Measurements from ENCODE around the gene WBP2.

Gene WBP2

DNA sequence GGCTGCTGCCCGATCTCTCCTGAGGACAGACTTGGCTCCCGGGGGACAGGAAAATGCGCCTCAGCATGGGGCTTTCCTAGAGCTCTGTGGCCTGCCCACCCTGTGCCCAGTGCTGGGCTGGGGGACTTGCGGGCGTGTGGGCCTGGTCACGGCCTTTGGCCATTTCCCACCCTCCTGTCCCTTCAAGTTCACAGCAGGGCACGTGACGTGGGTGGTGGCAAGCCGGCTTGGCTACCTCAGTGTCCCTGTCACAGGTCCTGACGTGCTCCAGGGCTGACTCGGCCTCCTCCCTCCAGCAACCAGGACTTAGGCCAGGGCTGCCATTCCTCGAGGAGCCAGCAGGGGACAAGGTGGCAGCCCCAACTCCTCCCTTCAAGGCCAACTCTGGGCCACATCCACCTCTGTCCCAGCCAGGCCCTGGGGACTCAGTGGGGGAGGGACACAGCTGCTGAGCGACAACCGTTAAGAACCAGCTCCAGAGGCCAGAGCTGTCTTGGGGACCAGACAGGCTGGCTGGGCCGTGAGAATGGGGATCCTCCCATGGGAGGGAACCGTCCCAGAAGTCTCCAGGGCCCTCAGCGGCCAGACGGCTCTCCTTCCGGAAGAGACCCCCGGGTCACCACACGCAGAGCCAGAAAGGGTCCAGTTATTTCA, 9.9 kb downstream of the WBP2 start:
- DNase-seq (ENCODE audit: low spot score), result peak; percentile 89

GRCh38 chr17:75844530-75845057, 10.5 kb downstream of the WBP2 start:
- no peak for DNase-seq (ENCODE audit: low spot score)

GRCh38 chr17:75843577-75844529, 11.3 kb downstream of the WBP2 start, which contains the start of gene UNC13D:
Gene UNC13D (minus strand): TSS chr17:75844404. CDS start chr17:75844337, 67 bp downstream.
- DNase-seq (ENCODE audit: low spot score), result peak; percentile 69

DNA sequence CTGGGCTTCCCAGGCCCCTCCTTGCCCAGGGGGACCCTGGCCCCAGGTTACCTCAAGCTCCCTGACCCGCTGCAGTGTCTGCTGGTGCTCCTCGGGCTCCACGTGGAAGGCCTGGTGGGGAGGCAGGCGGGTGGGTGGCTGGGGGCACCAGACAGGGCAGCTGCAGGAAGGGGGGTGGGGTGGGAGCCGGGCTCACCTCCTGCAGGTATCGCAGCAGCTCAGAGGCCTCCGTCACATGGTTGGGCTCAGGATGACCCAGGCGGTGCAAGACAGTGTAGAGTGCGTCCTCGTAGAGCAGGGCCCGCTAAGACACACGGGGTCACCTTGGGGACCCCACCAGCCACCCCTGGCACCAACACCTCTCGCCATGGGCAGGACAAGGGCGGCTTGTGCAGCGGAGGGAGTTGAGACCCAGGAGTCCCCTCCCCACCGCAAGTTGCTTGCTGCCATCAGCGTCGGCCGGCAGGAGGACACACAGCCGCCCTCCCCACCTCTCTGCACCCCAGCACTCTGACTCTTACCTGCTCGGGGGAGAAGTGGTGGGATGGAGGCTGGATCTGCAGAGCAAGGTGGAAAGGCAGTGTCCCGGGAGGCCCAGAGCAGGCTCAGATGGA, 12.1 kb downstream of the WBP2 start:
- no peak for DNase-seq (ENCODE audit: low spot score)

DNA sequence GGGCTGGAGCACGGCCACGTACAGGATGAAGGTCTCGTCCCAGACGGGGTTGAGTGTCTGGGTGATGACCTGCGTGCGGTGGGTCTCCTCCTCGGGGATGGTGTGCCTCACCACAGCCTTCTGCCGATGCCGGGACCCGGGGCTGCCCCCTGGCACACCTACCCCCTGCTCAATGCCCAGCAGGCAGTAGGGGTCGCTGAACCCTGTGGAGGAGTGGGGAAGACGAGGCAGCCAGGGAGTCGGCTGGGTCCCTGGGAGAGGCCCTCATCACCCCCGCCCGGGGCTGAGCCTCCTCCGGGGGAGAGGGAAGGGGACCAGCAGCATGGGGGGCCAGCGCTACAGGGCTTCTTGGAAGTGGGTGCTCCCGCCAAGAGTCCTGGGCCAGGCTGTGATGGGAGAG, 12.7 kb downstream of the WBP2 start:
- DNase-seq (ENCODE audit: low spot score), result no peak

DNA sequence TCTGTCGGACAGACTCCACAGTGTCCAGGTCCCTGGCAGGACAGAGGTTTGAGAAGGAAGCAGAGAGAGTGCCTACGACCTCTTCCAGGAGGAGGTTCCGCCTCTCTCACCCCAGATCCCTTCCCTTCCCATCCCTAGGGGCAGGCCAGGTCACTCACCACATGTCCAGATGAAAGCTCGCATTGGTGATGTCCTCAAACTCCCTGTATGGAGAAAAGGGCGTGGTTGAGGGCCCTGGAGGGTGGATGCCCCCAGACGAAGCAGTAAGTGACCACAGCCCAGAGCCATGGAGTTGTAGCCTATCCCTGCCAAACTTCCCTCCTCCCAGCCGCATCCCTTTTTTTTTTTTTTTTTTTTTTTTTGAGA, 14.4 kb downstream of the WBP2 start:
- no peak for DNase-seq (ENCODE audit: low spot score)

DNA sequence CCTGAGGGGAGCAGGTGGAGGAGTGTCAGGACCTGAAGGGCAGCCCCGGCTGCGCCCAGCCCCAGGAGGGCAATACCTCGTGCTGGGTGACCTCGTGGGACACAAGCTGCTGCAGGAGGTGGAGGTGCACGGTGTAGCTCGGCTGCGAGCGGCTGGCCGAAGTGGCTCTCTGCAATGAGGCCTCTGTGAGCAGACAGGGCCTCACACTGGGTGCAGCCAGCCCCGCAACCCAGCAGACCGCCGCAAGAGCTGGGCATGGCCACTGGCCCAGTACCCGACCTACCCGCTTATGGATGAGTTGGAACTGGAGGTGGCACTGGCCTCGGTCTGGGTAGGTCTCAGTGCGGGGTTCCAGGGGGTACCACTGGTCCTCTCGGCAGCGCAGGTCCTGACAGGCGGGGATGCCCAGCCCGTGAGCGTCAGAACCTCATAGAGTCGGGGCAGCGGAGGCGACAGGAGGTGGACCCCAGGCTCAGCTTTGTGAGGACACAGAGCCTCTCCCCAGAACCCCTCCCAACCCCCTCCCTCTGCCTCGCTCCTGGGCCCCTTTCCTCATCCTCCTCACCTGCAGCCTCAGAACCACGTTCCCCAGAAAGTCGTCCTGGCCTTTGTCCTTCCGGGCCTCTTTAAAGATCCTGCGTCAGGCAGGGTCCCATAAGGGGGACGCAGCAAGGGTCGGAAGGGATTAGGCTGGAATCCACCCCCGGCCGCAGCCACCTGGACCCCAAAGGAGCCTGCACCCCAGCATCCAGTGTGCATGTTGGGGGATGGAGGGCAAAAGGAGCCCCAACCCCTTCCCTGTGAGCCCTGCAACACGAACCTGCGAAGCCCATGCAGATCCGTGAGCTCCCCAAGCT, 15.0 kb downstream of the WBP2 start:
- DNase-seq (ENCODE audit: low spot score), result no peak

- no peak for DNase-seq (ENCODE audit: low spot score)
Observed at GRCh38 chr17:75838410-75838809, 16.7 kb downstream of the WBP2 start.

DNA sequence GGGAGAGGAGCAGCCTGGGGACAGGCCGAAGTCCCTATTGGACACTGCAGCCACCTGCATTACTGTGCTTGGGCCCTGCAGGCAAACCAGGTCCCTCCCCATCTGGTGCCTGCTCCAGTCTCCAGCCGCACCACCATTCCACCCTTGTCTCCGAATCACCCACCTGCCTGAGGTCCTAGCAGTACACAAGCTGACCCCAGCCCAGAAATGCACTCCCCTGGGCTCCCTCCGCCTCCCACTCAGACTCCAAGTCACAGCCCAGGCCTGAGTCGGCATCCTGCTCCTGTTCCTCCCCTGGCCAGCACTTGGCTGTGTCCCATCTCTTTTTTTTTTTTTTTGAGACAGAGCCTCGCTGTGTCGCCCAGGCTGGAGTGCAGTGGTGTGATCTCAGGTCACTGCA, 17.2 kb downstream of the WBP2 start:
- no peak for DNase-seq (ENCODE audit: low spot score)

DNA sequence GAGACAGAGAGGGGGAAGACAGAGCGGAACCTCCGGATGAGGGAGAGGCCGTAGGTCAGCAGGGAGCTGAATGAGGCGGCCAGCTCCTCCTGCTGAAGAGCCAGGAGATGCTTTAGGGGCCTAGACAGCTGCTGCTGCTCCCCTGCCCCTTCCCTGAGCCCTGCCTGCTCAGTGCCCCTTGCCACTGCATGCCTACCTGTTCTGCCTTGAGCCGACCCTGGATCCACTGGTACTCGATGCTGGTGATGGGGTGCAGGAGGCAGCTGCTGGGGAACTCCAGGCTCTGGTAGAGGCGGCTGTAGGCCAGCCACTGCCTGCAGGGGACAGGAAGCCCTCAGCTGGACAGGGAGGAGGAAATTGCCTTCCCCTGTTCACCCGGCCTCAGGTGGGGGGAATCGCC, 18.5 kb downstream of the WBP2 start:
- DNase-seq (ENCODE audit: low spot score), result no peak

DNA sequence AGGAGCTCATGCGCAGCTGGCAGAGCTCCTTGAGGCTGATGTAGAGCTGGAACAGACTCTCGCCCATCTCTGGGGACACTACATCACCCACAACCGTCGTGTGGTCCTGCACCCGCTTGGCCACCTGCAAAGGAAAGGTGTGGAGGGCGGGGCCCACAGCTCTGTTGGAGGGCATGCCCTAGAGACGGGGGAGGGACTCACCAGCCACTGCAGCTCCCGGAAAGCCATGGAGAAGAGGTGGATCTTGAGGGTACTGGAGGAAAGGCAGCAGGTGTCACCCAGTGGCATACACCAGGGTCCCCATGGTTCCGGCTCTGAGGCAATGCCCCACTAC, 19.5 kb downstream of the WBP2 start:
- DNase-seq (ENCODE audit: low spot score), result no peak

- DNase-seq (ENCODE audit: low spot score), result no peak
Observed at GRCh38 chr17:75834928-75835653, 20.0 kb downstream of the WBP2 start.

DNA sequence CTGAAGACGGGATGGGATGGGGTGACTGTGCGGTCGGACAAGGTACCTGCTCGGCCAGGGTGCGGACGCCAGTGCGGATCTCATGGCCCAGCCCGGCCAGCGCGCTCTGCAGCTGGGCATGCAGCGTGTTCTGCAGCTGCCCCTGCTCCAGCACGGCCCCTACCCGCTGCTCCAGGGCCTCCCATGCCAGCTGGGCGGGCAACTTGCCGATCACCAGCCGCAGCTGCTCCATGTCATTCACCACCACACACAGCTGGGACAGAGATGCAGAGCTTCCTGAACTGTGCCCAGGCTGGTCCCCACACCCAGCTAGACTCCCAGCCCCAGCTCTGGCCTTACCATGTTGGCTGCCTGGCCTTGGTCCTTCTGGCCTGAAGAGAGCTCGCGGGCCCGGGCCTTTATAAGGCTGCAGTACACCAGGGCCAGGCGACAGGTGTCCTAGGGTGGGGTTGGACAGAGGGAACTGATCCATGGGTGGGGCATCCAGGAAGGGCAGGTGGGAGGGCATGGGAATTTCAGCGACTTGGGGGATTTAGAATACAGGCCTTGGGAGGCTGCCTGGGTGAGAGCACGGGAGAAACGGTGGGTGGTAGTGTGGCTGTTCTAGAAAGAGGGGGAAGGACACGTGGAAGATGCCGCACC, 20.7 kb downstream of the WBP2 start:
- DNase-seq (ENCODE audit: low spot score), result no peak

GRCh38 chr17:75832652-75833400, 22.3 kb downstream of the WBP2 start:
- no peak for DNase-seq (ENCODE audit: low spot score)

- no peak for DNase-seq (ENCODE audit: low spot score)
Observed at GRCh38 chr17:75832164-75832651, 22.9 kb downstream of the WBP2 start.

GRCh38 chr17:75831032-75831571, 24.0 kb downstream of the WBP2 start:
- DNase-seq (ENCODE audit: low spot score), result no peak

DNA sequence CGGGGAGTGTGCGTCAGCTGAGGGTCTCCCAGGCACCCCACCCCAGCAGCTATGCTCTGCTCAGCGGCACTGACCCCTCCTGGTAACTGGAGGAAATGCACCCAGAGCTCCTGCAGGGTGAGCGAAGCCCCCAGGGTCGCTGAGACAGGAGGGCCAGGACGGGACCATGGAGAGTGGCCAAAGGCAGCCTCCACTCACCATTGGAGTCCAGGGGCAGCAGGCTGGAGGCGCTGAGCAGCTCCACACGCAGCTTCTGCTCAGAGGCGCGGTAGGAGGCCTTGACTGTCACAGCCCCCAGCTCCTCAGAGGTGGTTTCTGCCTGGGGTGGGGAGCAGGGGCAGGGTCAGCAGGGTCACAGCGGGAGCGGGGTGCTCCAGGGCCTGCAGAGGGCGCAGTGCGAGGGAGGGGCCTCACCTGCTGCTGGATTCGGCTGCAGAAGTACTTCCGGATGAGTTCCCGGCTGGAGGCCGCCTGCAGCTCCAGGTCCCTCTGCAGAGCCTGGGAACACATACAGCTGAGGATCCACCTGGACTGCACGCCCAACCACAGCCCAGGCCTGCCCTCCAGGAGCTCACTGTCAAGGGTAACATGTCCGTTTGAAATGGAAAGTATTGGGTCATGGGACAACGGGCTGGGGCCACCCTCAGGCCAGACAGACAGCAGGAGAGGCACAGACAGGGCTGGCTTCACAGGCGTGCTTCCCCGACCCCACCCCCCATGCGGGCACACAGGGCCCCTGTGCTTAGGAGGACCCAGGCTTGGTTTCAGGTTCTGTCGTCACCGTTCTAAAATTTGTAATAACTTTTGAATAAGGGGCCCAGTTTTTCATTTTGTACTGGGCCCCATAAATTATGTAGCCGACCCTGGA, 24.7 kb downstream of the WBP2 start:
- DNase-seq (ENCODE audit: low spot score), result peak; percentile 52

- no peak for DNase-seq (ENCODE audit: low spot score)
Observed at GRCh38 chr17:75829747-75830146, 25.4 kb downstream of the WBP2 start.
